ENCODE results near the gene LY86. TPM values are rescaled to one million over a fixed set of nuclear protein-coding genes. Genes with fewer than 3 reads are reported as not detected.

LY86 gene
- total and polyA plus RNA-seq, 9 of the 15 experiments (the other 6 are each of a cell fraction or from before 2014, with no cell fraction given), result 0.08 to 0.20 TPM; not detected in 7

- peaks cover 21 to 44% of the 10 kb centered on the region in 2 experiments; a peak in 4 of 5 replicates for H3K27me3 ChIP-seq (ENCODE audit: control insufficient read depth in 2 of 2, insufficient read depth in 2 of 2, low read length in 2 of 2)
- 0 out of 3 replicates have a peak, but pooled peaks have one; percentile 23 for ATAC-seq
- no peak for FAIRE-seq
These were observed 37.7 kb downstream of the LY86 start for GRCh38 chr6:6626187-6626586.

GRCh38 chr6:6629402-6629801 is 40.9 kb downstream of the LY86 start:
- Histone ChIP-seq H3K4me2 (ENCODE audit: insufficient read depth, low read length) (no peak overlapping the region), H3K9ac (ENCODE audit: insufficient read depth in 1 of 2, low read depth in 2 of 2, low read length in 2 of 2) (no peak overlapping the region), H3K27me3 (ENCODE audit: control insufficient read depth in 2 of 2, insufficient read depth in 2 of 2, low read length in 2 of 2) (peaks cover 18 to 48% of the 10 kb centered on the region in 2 experiments; a peak in 4 of 5 replicates), H3K79me2 (ENCODE audit: control insufficient read depth, insufficient read depth, low read length) (no peaks in the 10 kb centered on the region), H3K4me1 (replicated peaks in 1 of 2; ENCODE audit: control insufficient read depth in 2 of 2, insufficient read depth in 2 of 2, low read length in 2 of 2) (no peaks in the 10 kb centered on the region; a peak in 1 of 5 replicates), H4K20me1 (replicated peaks; ENCODE audit: control insufficient read depth, insufficient read depth, low read length) (no peaks in the 10 kb centered on the region), H2AFZ (ENCODE audit: low read depth, low read length) (no peak overlapping the region), H3K36me3 (ENCODE audit: control insufficient read depth, insufficient read depth, low read length) (no peaks in the 10 kb centered on the region), H3K9me1 (ENCODE audit: control insufficient read depth, insufficient read depth, low read length) (no peaks in the 10 kb centered on the region), H3K27ac (ENCODE audit: extremely low read depth, low read depth, low read length) (no peak overlapping the region), H3K4me3 (no peak overlapping the region), H3K9me3 (replicated peaks; ENCODE audit: control insufficient read depth, insufficient read depth, low read depth, low read length) (no peaks in the 10 kb centered on the region)
- TF ChIP-seq JUNB (CRISPR knock-in tag; conservative IDR thresholded peaks at IDR 0.05) (no peak), FOS (IDR thresholded peaks at IDR 0.05; ENCODE audit: extremely low read depth, insufficient read length) (no peak), EP400 (IDR thresholded peaks at IDR 0.05) (no peak), ZNF408 (CRISPR knock-in tag; IDR thresholded peaks at IDR 0.05; ENCODE audit: low read depth) (no peak), IFI16 (CRISPR knock-in tag; IDR thresholded peaks at IDR 0.05) (no peak)
- 0% methylated on average over 2 of the region's 2 CpGs for WGBS (ENCODE audit: insufficient coverage, low coverage, missing lambda C conversion rate)
- in situ Hi-C loops (cut with MboI) (no loop called here), intact Hi-C loops (cut with micrococcal nuclease) (no loop called here)
- ATAC-seq, result no peak
- ChIA-PET POLR2A (interaction anchor here (0.9 to 1.5 kb wide), 3 partner anchors 9 to 34 kb away, joined by 3 to 4 read pairs (median 4); no protein-coding TSS in a partner anchor), CTCF (ENCODE audit: low intra/inter-chr PET ratio) (no interaction called here)
- FAIRE-seq, result no peak
- no TSS peak for BruUV-seq (replicated peaks)
- DNase-seq (ENCODE audit: extremely low read depth in 1 of 4, low spot score in 3 of 4), result no peak

More at GRCh38 chr6:6626187-6626586, 37.7 kb downstream of the LY86 start:
- intact Hi-C loops (cut with micrococcal nuclease) (no loop called here), in situ Hi-C loops (cut with MboI) (no loop called here)
- no TSS peak for BruUV-seq (replicated peaks)
- no peak overlapping the region for H3K4me3 ChIP-seq
- DNase-seq (ENCODE audit: extremely low read depth in 1 of 4, low spot score in 3 of 4), result no peak
- no peak overlapping the region for H2AFZ ChIP-seq (ENCODE audit: low read depth, low read length)
- no peaks in the 10 kb centered on the region for H3K9me1 ChIP-seq (ENCODE audit: control insufficient read depth, insufficient read depth, low read length)
- H3K4me2 ChIP-seq (ENCODE audit: insufficient read depth, low read length), result no peak overlapping the region
- H3K36me3 ChIP-seq (ENCODE audit: control insufficient read depth, insufficient read depth, low read length), result no peaks in the 10 kb centered on the region
- no peaks in the 10 kb centered on the region for H4K20me1 ChIP-seq (replicated peaks; ENCODE audit: control insufficient read depth, insufficient read depth, low read length)
- no peaks in the 10 kb centered on the region for H3K79me2 ChIP-seq (ENCODE audit: control insufficient read depth, insufficient read depth, low read length)
- H3K9ac ChIP-seq (ENCODE audit: insufficient read depth in 1 of 2, low read depth in 2 of 2, low read length in 2 of 2), result no peak overlapping the region
- H3K9me3 ChIP-seq (replicated peaks; ENCODE audit: control insufficient read depth, insufficient read depth, low read depth, low read length), result no peaks in the 10 kb centered on the region
- WGBS (ENCODE audit: insufficient coverage, low coverage, missing lambda C conversion rate), result 0% methylated on average over 6 of the region's 6 CpGs
- no peak overlapping the region for H3K27ac ChIP-seq (ENCODE audit: extremely low read depth, low read depth, low read length)
- TF ChIP-seq PHF21A (IDR thresholded peaks at IDR 0.05; ENCODE audit: borderline replicate concordance, low read depth) (no peak), RAD21 (CRISPR knock-in tag; conservative IDR thresholded peaks at IDR 0.05 in 1 of 2, IDR thresholded peaks at IDR 0.05 in 1 of 2) (peak; percentile 19 to 21; a peak in 2 of 4 replicates)
- H3K4me1 ChIP-seq (replicated peaks in 1 of 2; ENCODE audit: control insufficient read depth in 2 of 2, insufficient read depth in 2 of 2, low read length in 2 of 2), result no peaks in the 10 kb centered on the region; a peak in 1 of 5 replicates
- CTCF ChIA-PET (ENCODE audit: low intra/inter-chr PET ratio), result no interaction called here
- POLR2A ChIA-PET, result interaction anchor here (0.6 to 1.6 kb wide), 3 partner anchors 10 to 1618 kb away, joined by 3 read pairs; no protein-coding TSS in a partner anchor
